GM23248 (cell line): ENCODE results near the gene BBS2. TPM values are rescaled to one million over a fixed set of nuclear protein-coding genes. Genes with fewer than 3 reads are reported as not detected.

Source experiments
- DNase-seq: peaks from one replicate; pipeline ENCODE4 v3.0.0-alpha.2; 2015
- H2AFZ ChIP-seq: fragments of 200-600 bp; sonication (generic); 2 replicates; pipeline ENCODE4 v1.6.1; 2016; ENCODE audit warnings: antibody characterized with exemption
- H3F3A ChIP-seq: fragments of 200-600 bp; sonication (generic); 2 replicates; pipeline ENCODE4 v1.6.1; 2016; ENCODE audit warnings: mild to moderate bottlenecking, antibody characterized with exemption, mixed run types; ENCODE audit not compliant: insufficient read depth
- H3K27ac ChIP-seq: fragments of 200-600 bp; sonication (generic); 2 replicates; pipeline ENCODE4 v1.5.1; 2016; ENCODE audit warnings: mild to moderate bottlenecking
- H3K27me3 ChIP-seq: fragments of 200-600 bp; sonication (generic); replicated peaks from 2 replicates; pipeline ENCODE4 v1.6.1; 2016; ENCODE audit warnings: mild to moderate bottlenecking; ENCODE audit not compliant: insufficient read depth
- H3K36me3 ChIP-seq: fragments of 200-600 bp; sonication (generic); 2 replicates; pipeline ENCODE4 v1.6.1; 2016; ENCODE audit warnings: low read depth, mild to moderate bottlenecking
- H3K4me1 ChIP-seq: fragments of 200-600 bp; sonication (generic); 2 replicates; pipeline ENCODE4 v1.6.1; 2016; ENCODE audit warnings: mild to moderate bottlenecking; ENCODE audit not compliant: insufficient read depth
- H3K4me2 ChIP-seq: fragments of 200-600 bp; sonication (generic); one replicate; pipeline ENCODE4 v1.6.1; 2016; ENCODE audit warnings: mild to moderate bottlenecking; ENCODE audit not compliant: unreplicated experiment
- H3K4me3 ChIP-seq: fragments of 200-600 bp; sonication (generic); 2 replicates; pipeline ENCODE4 v1.5.1; 2016; ENCODE audit warnings: mild to moderate bottlenecking
- H3K79me2 ChIP-seq: fragments of 200-600 bp; sonication (generic); 2 replicates; pipeline ENCODE4 v1.6.1; 2016; ENCODE audit warnings: mild to moderate bottlenecking; ENCODE audit not compliant: insufficient read depth
- H3K9ac ChIP-seq: fragments of 200-600 bp; sonication (generic); 2 replicates; pipeline ENCODE4 v1.6.1; 2016; ENCODE audit warnings: mild to moderate bottlenecking
- H3K9me2 ChIP-seq: fragments of 200-600 bp; sonication (generic); 2 replicates; pipeline ENCODE4 v1.6.1; 2016; ENCODE audit warnings: mixed run types, mild to moderate bottlenecking, moderate library complexity; ENCODE audit not compliant: insufficient read depth
- H3K9me3 ChIP-seq: fragments of 200-600 bp; sonication (generic); one replicate; pipeline ENCODE4 v1.6.1; 2017; ENCODE audit warnings: low read depth
- H4K20me1 ChIP-seq: fragments of 200-600 bp; sonication (generic); 2 replicates; pipeline ENCODE4 v1.6.0; 2016; ENCODE audit not compliant: insufficient read depth
- EZH2 ChIP-seq: fragments of 200-600 bp; sonication (generic); IDR thresholded peaks from 2 replicates; pipeline ENCODE4 v1.6.1; 2018; ENCODE audit warnings: antibody characterized with exemption, mild to moderate bottlenecking; ENCODE audit not compliant: insufficient read depth, poor library complexity, severe bottlenecking
- EZH2phosphoT487 ChIP-seq: fragments of 200-600 bp; sonication (generic); IDR thresholded peaks from 2 replicates; pipeline ENCODE4 v1.6.1; 2018; ENCODE audit warnings: antibody characterized with exemption, moderate library complexity, mild to moderate bottlenecking, low read depth; ENCODE audit not compliant: insufficient read depth
- WGBS, 2 experiments: methylation state at CpG; one replicate each; pipeline ENCODE4 v1.1.6; 2015 to 2017; ENCODE audit warnings: low lambda C conversion rate in 2 of 2, low coverage in 1 of 2; ENCODE audit errors: missing lambda C conversion rate in 2 of 2; 5-methylcytosine and 5-hydroxymethylcytosine counted together
- in situ Hi-C: fragments of 300-500 bp; cut with MboI; formaldehyde crosslinking; loops from 2 replicates; pipeline ENCODE4 v1.15.0; 2020
- polyA plus RNA-seq: library from polyadenylated mRNA; unstranded; fragments of >200 nt; fragmentation: Nextera tagmentation; extraction: Ambion mirVana; gene quantifications from 2 replicates; pipeline ENCODE4 v1.2.1, GENCODE V29; 2016
- total RNA-seq: library from RNA; depleted of rRNA; stranded (reverse); fragments of >200 nt; shearing (Covaris generic); gene quantifications from 2 replicates; pipeline ENCODE4 v1.2.3, GENCODE V29; 2014; rRNA removed

BBS2 gene
- total RNA-seq (45.4 and 72.3 TPM in 2 replicates), polyA plus RNA-seq (66.2 and 73.1 TPM in 2 replicates)

- DNase-seq = peak; percentile 92
- no peaks in the 10 kb centered on the region for H3K9me3 ChIP-seq
- H3K4me1 ChIP-seq = peaks cover 25% of the 10 kb centered on the region
- H4K20me1 ChIP-seq = no peaks in the 10 kb centered on the region
- H3K4me2 ChIP-seq = peak within 1 kb of the TSS; percentile 87
- H3K4me3 ChIP-seq = peak within 1 kb of the TSS; percentile 85
- H3K9me2 ChIP-seq = no peaks in the 10 kb centered on the region
- TF ChIP-seq EZH2phosphoT487 (no peak), EZH2 (no peak)
- no peaks in the 10 kb centered on the region for H3K27me3 ChIP-seq
- H3K27ac ChIP-seq = peak within 1 kb of the TSS; percentile 40
- H3K36me3 ChIP-seq = no peaks in the 10 kb centered on the region
- H3K9ac ChIP-seq = peak within 1 kb of the TSS; percentile 80
- peak within 1 kb of the TSS; percentile 94 for H2AFZ ChIP-seq
- H3F3A ChIP-seq = no peaks in the 10 kb centered on the region
- in situ Hi-C loops = no loop called here
- peaks cover 49% of the 10 kb centered on the region for H3K79me2 ChIP-seq
- WGBS, 2 experiments = 1 to 2% methylated on average over 55 to 64 of the region's 65 CpGs
These were observed at the start of gene BBS2 for GRCh38 chr16:56519459-56520250. BBS2 (minus strand) TSS chr16:56520024; CDS start chr16:56519862, 162 bp downstream.

DNA sequence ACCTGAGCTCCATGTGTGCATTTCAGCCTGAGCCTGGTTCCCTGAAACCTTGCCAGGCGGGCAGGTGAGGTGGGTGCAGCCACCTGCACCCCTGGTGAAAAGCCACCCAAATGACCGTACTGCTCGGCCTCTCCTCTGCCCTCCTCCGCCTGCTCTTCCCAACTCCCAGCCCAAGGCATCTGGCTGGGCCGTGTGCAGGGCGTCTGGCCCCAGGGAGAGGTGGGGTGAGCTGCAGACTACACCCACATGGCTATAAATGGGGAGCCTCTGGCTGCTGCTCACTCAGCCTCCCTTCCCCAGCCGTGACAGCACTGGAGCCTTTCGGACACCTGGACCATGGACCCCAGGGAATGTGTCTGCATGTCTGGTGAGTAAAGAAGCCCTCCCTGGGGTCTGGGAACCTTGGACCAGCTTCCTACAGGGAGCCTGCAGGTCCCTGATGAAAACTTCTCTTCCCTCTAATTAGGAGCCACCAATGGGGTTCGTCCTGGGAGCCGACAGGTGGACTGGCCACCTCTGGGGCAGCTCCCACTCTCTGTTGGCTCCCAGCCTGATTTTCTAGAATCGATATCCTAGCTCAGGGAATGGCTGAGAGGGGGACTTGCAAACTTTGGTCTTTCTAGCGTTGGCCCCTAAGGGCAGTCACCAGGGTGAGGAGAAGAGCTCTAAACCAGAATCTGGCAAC lies 45.1 kb upstream of the BBS2 start, which contains the start of gene MT4:
TSS of gene MT4 (plus strand) at position 281 of the 685 bp plus-strand sequence. CDS start at position 337, 56 bp downstream.
- 65 to 67% methylated on average over 12 of the region's 12 CpGs for WGBS, 2 experiments
- in situ Hi-C loops = no loop called here
- H3K9me3 ChIP-seq = no peaks in the 10 kb centered on the region

DNA sequence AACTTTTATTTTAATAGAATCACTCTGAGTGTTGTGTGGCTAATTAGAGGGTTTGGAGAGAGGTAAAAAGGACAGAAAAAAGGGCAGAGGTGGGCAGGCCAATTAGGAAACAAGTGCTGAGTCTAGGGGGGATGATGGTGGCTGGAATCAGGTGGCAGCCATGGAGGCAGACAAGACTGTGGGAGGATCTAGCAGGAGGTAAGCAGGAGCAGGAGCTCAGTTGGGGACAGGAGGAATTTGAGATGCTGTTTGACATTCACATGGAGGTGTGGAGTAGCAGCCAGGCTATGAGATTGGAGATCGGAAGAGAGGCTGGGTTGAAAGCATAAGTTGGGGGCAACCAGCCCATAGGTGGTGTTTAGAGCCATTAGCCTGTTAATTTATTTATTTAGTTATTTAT lies 41.3 kb upstream of the BBS2 start:
- in situ Hi-C loops = no loop called here
- no peaks in the 10 kb centered on the region for H4K20me1 ChIP-seq
- WGBS, 2 experiments = 57 to 58% methylated on average over 1 of the region's 1 CpG

More for the DNA sequence above, 45.1 kb upstream of the BBS2 start, which contains the start of gene MT4:
- no peak for DNase-seq
- no peak within 1 kb of the TSS for H3K4me2 ChIP-seq
- H3K27me3 ChIP-seq = peaks cover 13% of the 10 kb centered on the region; the same call in 1 of the 2 replicates
- H2AFZ ChIP-seq = no peak within 1 kb of the TSS
- TF ChIP-seq EZH2phosphoT487 = no peak
- TF ChIP-seq EZH2 = no peak
- H3K9me2 ChIP-seq = no peaks in the 10 kb centered on the region
- no peaks in the 10 kb centered on the region for H4K20me1 ChIP-seq
- no peak within 1 kb of the TSS for H3K9ac ChIP-seq
- no peak within 1 kb of the TSS for H3K4me3 ChIP-seq
- no peaks in the 10 kb centered on the region for H3K36me3 ChIP-seq
- no peak within 1 kb of the TSS for H3K27ac ChIP-seq
- H3F3A ChIP-seq = no peaks in the 10 kb centered on the region
- H3K4me1 ChIP-seq = no peaks in the 10 kb centered on the region
- no peaks in the 10 kb centered on the region for H3K79me2 ChIP-seq

DNA sequence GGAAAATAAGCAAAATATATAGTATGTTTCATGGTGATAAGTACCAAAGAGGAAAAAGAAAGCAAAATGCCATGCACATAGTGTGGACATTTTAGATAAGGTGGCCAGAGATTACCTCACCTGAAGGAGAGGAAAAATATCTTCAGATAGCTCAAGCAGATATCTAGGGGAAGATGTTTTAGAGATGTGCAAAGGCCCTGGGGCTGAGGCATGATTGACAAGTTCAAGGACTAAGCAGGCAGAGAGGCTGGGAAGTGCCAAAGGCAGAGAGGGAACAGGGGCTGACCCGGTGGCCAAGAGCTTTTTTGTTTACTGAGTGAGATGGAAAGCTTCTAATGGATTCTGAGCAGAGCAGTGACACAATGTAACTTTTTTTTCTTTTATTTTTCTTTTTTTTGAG lies 40.6 kb upstream of the BBS2 start:
- no peaks in the 10 kb centered on the region for H3F3A ChIP-seq
- no peak overlapping the region for H3K9ac ChIP-seq
- H2AFZ ChIP-seq = no peak overlapping the region
- no peak for DNase-seq
- 0 out of 2 replicates have a peak, but pooled peaks cover 7% of the 10 kb centered on the region for H3K4me1 ChIP-seq
- no peak overlapping the region for H3K4me3 ChIP-seq
- peaks cover 2% of the 10 kb centered on the region; the same call in 1 of the 2 replicates for H3K27me3 ChIP-seq
- no peaks in the 10 kb centered on the region for H3K9me2 ChIP-seq
- in situ Hi-C loops = no loop called here
- no peaks in the 10 kb centered on the region for H3K79me2 ChIP-seq
- no peak overlapping the region for H3K27ac ChIP-seq
- TF ChIP-seq EZH2phosphoT487 (no peak), EZH2 (no peak)
- 54 to 77% methylated on average over 1 of the region's 1 CpG for WGBS, 2 experiments
- H3K36me3 ChIP-seq = no peaks in the 10 kb centered on the region
- H4K20me1 ChIP-seq = no peaks in the 10 kb centered on the region
- no peaks in the 10 kb centered on the region for H3K9me3 ChIP-seq
- no peak overlapping the region for H3K4me2 ChIP-seq

More for the DNA sequence above, 41.3 kb upstream of the BBS2 start:
- H3K4me2 ChIP-seq = no peak overlapping the region
- no peak overlapping the region for H2AFZ ChIP-seq
- H3K27me3 ChIP-seq = peaks cover 9% of the 10 kb centered on the region; the same call in 1 of the 2 replicates
- H3K9ac ChIP-seq = no peak overlapping the region
- no peak overlapping the region for H3K27ac ChIP-seq
- H3K4me3 ChIP-seq = no peak overlapping the region
- no peaks in the 10 kb centered on the region for H3K79me2 ChIP-seq
- H3F3A ChIP-seq = no peaks in the 10 kb centered on the region
- no peaks in the 10 kb centered on the region for H3K9me2 ChIP-seq
- no peak for TF ChIP-seq EZH2phosphoT487
- no peak for TF ChIP-seq EZH2
- DNase-seq = no peak
- H3K4me1 ChIP-seq = 0 out of 2 replicates have a peak, but pooled peaks cover 7% of the 10 kb centered on the region
- H3K36me3 ChIP-seq = no peaks in the 10 kb centered on the region
- no peaks in the 10 kb centered on the region for H3K9me3 ChIP-seq
